ENCODE results near the gene TIGD6.
"Not testable (repeated sequence)": the region's sequence is repeated elsewhere in the genome, so short reads cannot be mapped to it uniquely, and the experiment has no call there.

DNA sequence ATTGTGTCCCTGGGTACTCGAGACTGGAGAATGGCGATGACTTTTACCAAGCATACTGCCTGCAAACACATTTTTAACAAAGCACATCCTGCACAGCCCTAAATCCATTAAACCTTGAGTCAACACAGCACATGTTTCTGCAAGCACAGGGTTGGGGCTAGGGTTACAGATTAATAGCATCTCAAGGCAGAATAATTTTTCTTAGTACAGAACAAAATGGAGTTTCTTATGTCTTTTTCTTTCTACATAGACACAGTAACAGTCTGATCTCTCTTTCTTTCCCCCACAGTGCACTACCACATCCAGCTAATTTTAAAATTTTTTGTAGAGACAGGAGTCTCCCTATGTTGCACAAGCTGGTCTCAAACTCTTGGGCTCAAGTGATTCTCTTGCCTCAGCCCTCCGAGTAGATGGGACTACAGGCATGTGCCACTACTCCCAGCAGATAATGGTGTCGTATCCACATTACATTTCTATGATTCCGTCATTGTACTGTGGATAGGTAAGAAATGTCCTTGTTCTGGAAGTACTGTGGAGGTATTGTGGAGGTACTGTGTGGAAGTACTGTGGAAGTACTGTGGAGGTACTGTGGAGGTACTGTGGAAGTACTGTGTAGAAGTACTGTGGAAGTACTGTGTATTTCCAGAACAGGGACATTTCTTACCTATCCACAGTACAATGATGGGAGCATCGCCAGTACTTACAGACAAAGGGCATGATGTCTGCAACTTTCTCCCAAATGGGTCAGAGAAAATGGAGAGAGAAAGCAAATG lies 57.1 kb downstream of the TIGD6 start:
- TF ChIP-seq, protein P1, sequence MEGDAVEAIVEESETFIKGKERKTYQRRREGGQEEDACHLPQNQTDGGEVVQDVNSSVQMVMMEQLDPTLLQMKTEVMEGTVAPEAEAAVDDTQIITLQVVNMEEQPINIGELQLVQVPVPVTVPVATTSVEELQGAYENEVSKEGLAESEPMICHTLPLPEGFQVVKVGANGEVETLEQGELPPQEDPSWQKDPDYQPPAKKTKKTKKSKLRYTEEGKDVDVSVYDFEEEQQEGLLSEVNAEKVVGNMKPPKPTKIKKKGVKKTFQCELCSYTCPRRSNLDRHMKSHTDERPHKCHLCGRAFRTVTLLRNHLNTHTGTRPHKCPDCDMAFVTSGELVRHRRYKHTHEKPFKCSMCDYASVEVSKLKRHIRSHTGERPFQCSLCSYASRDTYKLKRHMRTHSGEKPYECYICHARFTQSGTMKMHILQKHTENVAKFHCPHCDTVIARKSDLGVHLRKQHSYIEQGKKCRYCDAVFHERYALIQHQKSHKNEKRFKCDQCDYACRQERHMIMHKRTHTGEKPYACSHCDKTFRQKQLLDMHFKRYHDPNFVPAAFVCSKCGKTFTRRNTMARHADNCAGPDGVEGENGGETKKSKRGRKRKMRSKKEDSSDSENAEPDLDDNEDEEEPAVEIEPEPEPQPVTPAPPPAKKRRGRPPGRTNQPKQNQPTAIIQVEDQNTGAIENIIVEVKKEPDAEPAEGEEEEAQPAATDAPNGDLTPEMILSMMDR (conservative IDR thresholded peaks at IDR 0.05; ENCODE audit: low read length): not testable (repeated sequence)
- not testable (repeated sequence) for TF ChIP-seq EZH2phosphoT487 (IDR thresholded peaks at IDR 0.05; ENCODE audit: borderline replicate concordance)

Measured in Loucy (cell line).